ENCODE measurements around the gene SETX.

The SETX gene

DNA sequence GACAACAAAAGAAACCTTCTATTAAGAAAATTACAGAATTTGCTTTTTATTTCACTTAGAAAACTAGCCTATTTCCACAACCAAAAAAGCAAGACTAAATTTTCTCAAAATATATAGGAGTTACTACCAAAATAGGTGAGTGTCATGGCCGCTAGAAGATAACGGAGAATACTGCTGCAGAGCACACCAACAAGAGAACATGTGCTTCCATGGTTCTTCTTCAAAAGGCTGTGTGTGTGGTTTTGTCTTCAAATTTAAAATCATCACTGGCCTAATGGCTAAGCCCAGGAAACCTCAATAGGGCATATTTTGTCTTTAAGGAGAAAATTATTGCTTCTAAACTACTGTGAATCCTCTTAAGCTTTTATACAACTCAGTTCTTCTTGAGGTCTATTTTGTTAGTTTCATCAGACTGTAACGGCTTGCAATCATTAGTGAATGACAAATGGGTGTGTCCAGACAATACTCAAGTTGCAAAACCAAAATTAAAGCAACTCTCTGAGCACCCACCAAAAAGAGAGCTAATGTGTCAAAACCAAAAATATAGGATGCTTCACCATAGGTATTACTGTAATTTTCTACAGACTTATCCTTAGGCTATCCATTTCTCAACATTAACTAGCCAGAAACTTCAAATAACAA is 3.3 kb downstream of the SETX start:
- H3K27me3 ChIP-seq (ENCODE audit: control insufficient read depth, insufficient read depth, low read length), result no peaks in the 10 kb centered on the region
- H3K4me3 ChIP-seq (ENCODE audit: low read depth, low read length), result no peak overlapping the region
- H3K4me1 ChIP-seq (ENCODE audit: control insufficient read depth, insufficient read depth, low read length), result peaks cover 6% of the 10 kb centered on the region
- no peak overlapping the region for H3K9ac ChIP-seq (ENCODE audit: low read length)
- H3K36me3 ChIP-seq (ENCODE audit: control insufficient read depth, insufficient read depth, low read length), result peaks cover 69% of the 10 kb centered on the region
- no peak overlapping the region for H3K27ac ChIP-seq (ENCODE audit: low read depth, low read length)
- no peaks in the 10 kb centered on the region for H3K9me3 ChIP-seq (ENCODE audit: control insufficient read depth, insufficient read depth, low read depth, low read length)

GRCh38 chr9:132350861-132351315 is 3.9 kb downstream of the SETX start:
- Histone ChIP-seq H3K4me3 (ENCODE audit: low read depth, low read length) (no peak overlapping the region), H3K36me3 (ENCODE audit: control insufficient read depth, insufficient read depth, low read length) (peaks cover 75% of the 10 kb centered on the region), H3K9me3 (ENCODE audit: control insufficient read depth, insufficient read depth, low read depth, low read length) (no peaks in the 10 kb centered on the region), H3K27ac (ENCODE audit: low read depth, low read length) (no peak overlapping the region), H3K9ac (ENCODE audit: low read length) (no peak overlapping the region), H3K27me3 (ENCODE audit: control insufficient read depth, insufficient read depth, low read length) (no peaks in the 10 kb centered on the region), H3K4me1 (ENCODE audit: control insufficient read depth, insufficient read depth, low read length) (peaks cover 6% of the 10 kb centered on the region)

DNA sequence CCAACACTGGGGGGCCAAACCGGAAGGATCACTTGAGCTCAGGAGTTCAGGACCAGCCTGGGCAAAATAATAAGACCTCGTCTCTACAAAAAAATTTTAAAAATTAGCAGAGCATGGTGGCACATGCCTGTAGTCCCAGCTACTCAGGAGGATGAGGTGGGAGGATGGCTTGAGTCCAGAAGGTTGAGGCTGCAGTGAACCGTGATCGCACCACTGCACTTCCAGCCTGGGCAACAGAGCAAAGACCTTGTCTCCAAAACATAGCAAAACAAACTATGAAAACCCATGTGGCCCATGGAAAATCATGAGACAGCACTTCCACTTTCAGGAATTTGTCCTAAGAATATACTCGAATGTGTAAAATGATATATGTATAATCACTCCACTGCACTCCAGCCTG is 6.1 kb downstream of the SETX start:
- H3K9ac ChIP-seq (ENCODE audit: low read length), result no peak overlapping the region
- no peak overlapping the region for H3K27ac ChIP-seq (ENCODE audit: low read depth, low read length)
- H3K4me3 ChIP-seq (ENCODE audit: low read depth, low read length), result no peak overlapping the region
- peaks cover 94% of the 10 kb centered on the region for H3K36me3 ChIP-seq (ENCODE audit: control insufficient read depth, insufficient read depth, low read length)
- no peaks in the 10 kb centered on the region for H3K9me3 ChIP-seq (ENCODE audit: control insufficient read depth, insufficient read depth, low read depth, low read length)
- H3K27me3 ChIP-seq (ENCODE audit: control insufficient read depth, insufficient read depth, low read length), result no peaks in the 10 kb centered on the region
- H3K4me1 ChIP-seq (ENCODE audit: control insufficient read depth, insufficient read depth, low read length), result peaks cover 3% of the 10 kb centered on the region; the same call in 1 of the 2 replicates

DNA sequence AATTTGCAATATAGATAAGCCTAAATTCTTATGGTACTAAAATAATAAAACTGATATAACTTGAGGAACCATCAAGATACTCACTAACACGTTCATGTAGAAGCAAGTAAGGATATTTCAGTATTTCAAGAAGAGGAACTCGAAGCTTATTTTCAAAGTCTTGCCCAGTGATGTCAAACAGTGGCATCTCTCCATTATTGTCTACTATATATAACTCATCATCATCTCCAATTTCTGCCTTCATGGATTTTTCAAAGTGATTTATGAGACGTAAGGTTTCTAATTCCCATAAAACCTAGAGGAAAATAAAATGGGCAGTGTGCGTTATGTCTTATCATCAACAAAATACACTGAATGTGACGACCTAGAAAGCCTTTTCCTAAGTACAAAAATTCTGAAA is 8.6 kb downstream of the SETX start:
- no peaks in the 10 kb centered on the region for H3K9me3 ChIP-seq (ENCODE audit: control insufficient read depth, insufficient read depth, low read depth, low read length)
- no peak overlapping the region for H3K9ac ChIP-seq (ENCODE audit: low read length)
- H3K27ac ChIP-seq (ENCODE audit: low read depth, low read length), result no peak overlapping the region
- H3K27me3 ChIP-seq (ENCODE audit: control insufficient read depth, insufficient read depth, low read length), result no peaks in the 10 kb centered on the region
- peaks cover 93% of the 10 kb centered on the region for H3K36me3 ChIP-seq (ENCODE audit: control insufficient read depth, insufficient read depth, low read length)
- no peaks in the 10 kb centered on the region for H3K4me1 ChIP-seq (ENCODE audit: control insufficient read depth, insufficient read depth, low read length)
- H3K4me3 ChIP-seq (ENCODE audit: low read depth, low read length), result no peak overlapping the region

- Histone ChIP-seq H3K4me1 (ENCODE audit: control insufficient read depth, insufficient read depth, low read length) (no peaks in the 10 kb centered on the region), H3K36me3 (ENCODE audit: control insufficient read depth, insufficient read depth, low read length) (peaks cover 96% of the 10 kb centered on the region), H3K27ac (ENCODE audit: low read depth, low read length) (no peak overlapping the region), H3K27me3 (ENCODE audit: control insufficient read depth, insufficient read depth, low read length) (no peaks in the 10 kb centered on the region), H3K9me3 (ENCODE audit: control insufficient read depth, insufficient read depth, low read depth, low read length) (no peaks in the 10 kb centered on the region), H3K4me3 (ENCODE audit: low read depth, low read length) (no peak overlapping the region), H3K9ac (ENCODE audit: low read length) (no peak overlapping the region)
These were observed 13.5 kb downstream of the SETX start for GRCh38 chr9:132341177-132341840.

DNA sequence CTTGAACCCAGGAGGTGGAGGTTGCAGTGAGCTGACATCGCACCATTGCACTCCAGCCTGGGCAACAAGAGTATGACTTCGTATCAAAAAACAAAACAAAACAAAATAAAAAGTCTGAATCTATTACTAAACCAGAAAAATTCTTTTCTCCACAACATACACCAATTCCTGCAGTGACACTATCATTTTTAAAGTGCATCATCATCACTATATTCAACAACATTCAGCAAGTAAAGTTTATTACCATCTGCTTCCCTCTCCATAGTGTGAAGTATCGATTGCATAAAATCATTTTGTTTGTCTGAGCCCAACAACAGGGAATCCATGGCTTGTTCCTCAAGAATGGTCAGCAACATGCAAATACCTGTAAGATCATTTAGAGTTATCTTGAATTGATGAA is 20.4 kb downstream of the SETX start:
- Histone ChIP-seq H3K27ac (ENCODE audit: low read depth, low read length) (no peak overlapping the region), H3K27me3 (ENCODE audit: control insufficient read depth, insufficient read depth, low read length) (no peaks in the 10 kb centered on the region), H3K9me3 (ENCODE audit: control insufficient read depth, insufficient read depth, low read depth, low read length) (no peaks in the 10 kb centered on the region), H3K4me3 (ENCODE audit: low read depth, low read length) (no peak overlapping the region), H3K9ac (ENCODE audit: low read length) (no peak overlapping the region), H3K4me1 (ENCODE audit: control insufficient read depth, insufficient read depth, low read length) (no peaks in the 10 kb centered on the region), H3K36me3 (ENCODE audit: control insufficient read depth, insufficient read depth, low read length) (peaks cover 94% of the 10 kb centered on the region)

GRCh38 chr9:132333556-132333955 is 21.2 kb downstream of the SETX start:
- H3K4me3 ChIP-seq (ENCODE audit: low read depth, low read length), result no peak overlapping the region
- H3K36me3 ChIP-seq (ENCODE audit: control insufficient read depth, insufficient read depth, low read length), result peaks cover 94% of the 10 kb centered on the region
- no peak overlapping the region for H3K9ac ChIP-seq (ENCODE audit: low read length)
- no peaks in the 10 kb centered on the region for H3K9me3 ChIP-seq (ENCODE audit: control insufficient read depth, insufficient read depth, low read depth, low read length)
- no peaks in the 10 kb centered on the region for H3K4me1 ChIP-seq (ENCODE audit: control insufficient read depth, insufficient read depth, low read length)
- no peak overlapping the region for H3K27ac ChIP-seq (ENCODE audit: low read depth, low read length)
- H3K27me3 ChIP-seq (ENCODE audit: control insufficient read depth, insufficient read depth, low read length), result no peaks in the 10 kb centered on the region

DNA sequence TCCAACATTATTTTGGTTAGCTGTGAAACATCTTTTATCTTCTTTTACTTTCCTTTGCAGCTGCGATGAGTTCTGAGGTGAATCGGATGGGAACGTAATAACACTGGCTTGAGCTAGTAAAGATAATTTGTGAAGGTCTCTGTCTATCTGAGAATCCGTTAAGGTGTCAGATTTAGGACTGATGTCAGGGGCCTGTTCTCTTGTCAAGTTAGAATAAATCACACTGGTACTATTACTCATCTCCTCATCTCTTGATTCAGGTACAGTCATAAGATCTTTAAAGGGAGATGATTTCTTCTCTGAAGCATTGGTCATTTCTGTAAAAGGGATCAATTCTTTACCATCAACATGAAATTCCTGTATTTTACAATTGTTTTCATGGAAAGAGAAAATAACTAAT is 26.2 kb downstream of the SETX start:
- no peaks in the 10 kb centered on the region for H3K4me1 ChIP-seq (ENCODE audit: control insufficient read depth, insufficient read depth, low read length)
- peaks cover 95% of the 10 kb centered on the region for H3K36me3 ChIP-seq (ENCODE audit: control insufficient read depth, insufficient read depth, low read length)
- no peak overlapping the region for H3K4me3 ChIP-seq (ENCODE audit: low read depth, low read length)
- H3K27ac ChIP-seq (ENCODE audit: low read depth, low read length), result no peak overlapping the region
- H3K27me3 ChIP-seq (ENCODE audit: control insufficient read depth, insufficient read depth, low read length), result no peaks in the 10 kb centered on the region
- H3K9ac ChIP-seq (ENCODE audit: low read length), result no peak overlapping the region
- no peaks in the 10 kb centered on the region for H3K9me3 ChIP-seq (ENCODE audit: control insufficient read depth, insufficient read depth, low read depth, low read length)

DNA sequence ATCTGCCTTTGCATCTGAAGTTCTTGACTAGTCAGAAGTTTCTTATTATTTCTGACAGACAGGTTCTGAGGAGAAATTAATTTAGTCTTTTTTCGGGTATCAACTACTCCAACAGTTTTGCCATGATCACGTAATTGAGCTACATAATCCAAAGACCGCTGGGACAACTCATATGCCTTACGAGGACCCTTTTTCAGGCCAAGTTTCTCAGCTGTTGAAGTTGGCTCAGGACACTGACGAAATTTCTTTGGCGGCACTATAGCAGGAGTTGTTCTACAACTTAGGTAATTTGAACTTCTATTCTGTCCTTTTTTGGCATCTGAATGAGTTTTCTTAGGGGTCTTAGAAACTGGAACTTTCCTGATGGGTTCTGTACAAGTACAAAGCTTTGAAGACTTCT is 27.2 kb downstream of the SETX start:
- H3K36me3 ChIP-seq (ENCODE audit: control insufficient read depth, insufficient read depth, low read length), result peaks cover 96% of the 10 kb centered on the region
- no peak overlapping the region for H3K9ac ChIP-seq (ENCODE audit: low read length)
- no peaks in the 10 kb centered on the region for H3K4me1 ChIP-seq (ENCODE audit: control insufficient read depth, insufficient read depth, low read length)
- no peak overlapping the region for H3K27ac ChIP-seq (ENCODE audit: low read depth, low read length)
- H3K27me3 ChIP-seq (ENCODE audit: control insufficient read depth, insufficient read depth, low read length), result no peaks in the 10 kb centered on the region
- H3K9me3 ChIP-seq (ENCODE audit: control insufficient read depth, insufficient read depth, low read depth, low read length), result no peaks in the 10 kb centered on the region
- no peak overlapping the region for H3K4me3 ChIP-seq (ENCODE audit: low read depth, low read length)

- Histone ChIP-seq H3K9ac (ENCODE audit: low read length) (no peak overlapping the region), H3K4me1 (ENCODE audit: control insufficient read depth, insufficient read depth, low read length) (peaks cover 8% of the 10 kb centered on the region; the same call in 1 of the 2 replicates), H3K36me3 (ENCODE audit: control insufficient read depth, insufficient read depth, low read length) (peaks cover 85% of the 10 kb centered on the region), H3K27ac (ENCODE audit: low read depth, low read length) (no peak overlapping the region), H3K27me3 (ENCODE audit: control insufficient read depth, insufficient read depth, low read length) (no peaks in the 10 kb centered on the region), H3K4me3 (ENCODE audit: low read depth, low read length) (no peak overlapping the region), H3K9me3 (ENCODE audit: control insufficient read depth, insufficient read depth, low read depth, low read length) (no peaks in the 10 kb centered on the region)
These were observed 30.4 kb downstream of the SETX start for GRCh38 chr9:132324425-132324824.

- Histone ChIP-seq H3K9ac (ENCODE audit: low read length) (no peak overlapping the region), H3K4me3 (ENCODE audit: low read depth, low read length) (no peak overlapping the region), H3K4me1 (ENCODE audit: control insufficient read depth, insufficient read depth, low read length) (peaks cover 15% of the 10 kb centered on the region; the same call in 1 of the 2 replicates), H3K27ac (ENCODE audit: low read depth, low read length) (no peak overlapping the region), H3K27me3 (ENCODE audit: control insufficient read depth, insufficient read depth, low read length) (no peaks in the 10 kb centered on the region), H3K36me3 (ENCODE audit: control insufficient read depth, insufficient read depth, low read length) (peaks cover 79% of the 10 kb centered on the region), H3K9me3 (ENCODE audit: control insufficient read depth, insufficient read depth, low read depth, low read length) (no peaks in the 10 kb centered on the region)
These were observed 35.2 kb downstream of the SETX start for GRCh38 chr9:132319421-132320110.

Data from HUES6 (cell line).